Middle frontal gyrus (tissue), 1 donor: Measurements from ENCODE around the gene FBXO42.
"Not testable (repeated sequence)": the region's sequence is repeated elsewhere in the genome, so short reads cannot be mapped to it uniquely, and the experiment has no call there.

Source experiments
- DNase-seq: peaks from one replicate; pipeline ENCODE4 v3.0.0-alpha.2; 2015; ENCODE audit warnings: low spot score; ENCODE audit errors: extremely low spot score

Gene FBXO42

GRCh38 chr1:16222716-16223115 lies 129.6 kb downstream of the FBXO42 start:
- DNase-seq, result not testable (repeated sequence)

- DNase-seq, result no peak
These were observed 130.8 kb downstream of the FBXO42 start for GRCh38 chr1:16221499-16221898.

GRCh38 chr1:16219968-16220500 lies 132.2 kb downstream of the FBXO42 start:
- no peak for DNase-seq

- DNase-seq, result no peak
These were observed 133.6 kb downstream of the FBXO42 start for GRCh38 chr1:16218674-16219071.

- DNase-seq, result no peak
These were observed 134.1 kb downstream of the FBXO42 start for GRCh38 chr1:16218014-16218673.

GRCh38 chr1:16217061-16217785 lies 135.1 kb downstream of the FBXO42 start:
- DNase-seq, result peak; percentile 61

- no peak for DNase-seq
These were observed 136.2 kb downstream of the FBXO42 start for GRCh38 chr1:16215882-16216753.

GRCh38 chr1:16215240-16215639 lies 137.0 kb downstream of the FBXO42 start:
- DNase-seq, result not testable (repeated sequence)

GRCh38 chr1:16213544-16213943 lies 138.7 kb downstream of the FBXO42 start:
- not testable (repeated sequence) for DNase-seq

GRCh38 chr1:16213013-16213412 lies 139.3 kb downstream of the FBXO42 start:
- DNase-seq, result no peak

- DNase-seq, result no peak
These were observed 139.9 kb downstream of the FBXO42 start, which contains the start of gene ARHGEF19 for GRCh38 chr1:16212251-16212961. Gene ARHGEF19, minus strand, starts transcription at chr1:16212652. Its CDS starts 3,598 bp downstream, at chr1:16209054.

GRCh38 chr1:16211824-16212223 lies 140.5 kb downstream of the FBXO42 start:
- no peak for DNase-seq

- no peak for DNase-seq
These were observed 141.7 kb downstream of the FBXO42 start for GRCh38 chr1:16210581-16210980.

GRCh38 chr1:16209847-16210407 lies 142.4 kb downstream of the FBXO42 start:
- DNase-seq, result no peak

- no peak for DNase-seq
These were observed 143.0 kb downstream of the FBXO42 start for GRCh38 chr1:16209132-16209846.

GRCh38 chr1:16208270-16208987 lies 143.9 kb downstream of the FBXO42 start:
- no peak for DNase-seq

- DNase-seq, result no peak
These were observed 144.7 kb downstream of the FBXO42 start for GRCh38 chr1:16207318-16208269.
